ENCODE measurements around the gene COL4A2.

The COL4A2 gene

DNA sequence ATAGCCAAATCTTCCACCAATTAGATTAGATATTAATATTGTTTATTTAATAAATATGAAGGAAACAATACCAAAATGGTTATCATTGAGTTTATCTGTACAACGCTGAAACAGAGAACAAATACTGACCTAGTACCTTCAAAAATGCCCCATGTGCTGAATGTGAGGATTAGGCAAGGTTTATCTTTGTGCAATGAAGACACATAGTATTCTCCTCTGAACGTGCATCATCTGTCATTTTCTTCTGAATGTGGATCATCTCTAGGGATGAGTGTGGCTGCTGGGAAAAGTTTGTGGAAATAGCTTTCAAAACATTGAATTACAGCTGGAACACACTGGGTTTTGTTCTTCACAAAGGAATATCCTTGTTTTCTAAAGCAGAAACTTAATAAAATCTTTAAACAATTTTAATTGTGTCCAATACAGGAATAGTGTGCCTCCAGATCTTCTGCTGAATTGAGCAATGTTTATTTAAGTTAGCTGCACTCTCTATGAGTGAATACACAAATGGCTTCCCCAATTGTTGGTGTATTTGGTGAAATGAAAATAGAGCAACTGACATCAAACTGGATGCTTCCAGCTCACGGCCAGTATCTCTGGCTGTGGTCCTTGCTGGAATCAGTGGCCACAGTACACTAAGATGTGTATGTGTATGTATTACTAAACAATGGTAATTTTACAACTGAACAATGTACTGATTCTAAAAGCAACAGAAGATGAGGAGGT lies 6.8 kb upstream of the COL4A2 start:
- TF ChIP-seq, protein P1, sequence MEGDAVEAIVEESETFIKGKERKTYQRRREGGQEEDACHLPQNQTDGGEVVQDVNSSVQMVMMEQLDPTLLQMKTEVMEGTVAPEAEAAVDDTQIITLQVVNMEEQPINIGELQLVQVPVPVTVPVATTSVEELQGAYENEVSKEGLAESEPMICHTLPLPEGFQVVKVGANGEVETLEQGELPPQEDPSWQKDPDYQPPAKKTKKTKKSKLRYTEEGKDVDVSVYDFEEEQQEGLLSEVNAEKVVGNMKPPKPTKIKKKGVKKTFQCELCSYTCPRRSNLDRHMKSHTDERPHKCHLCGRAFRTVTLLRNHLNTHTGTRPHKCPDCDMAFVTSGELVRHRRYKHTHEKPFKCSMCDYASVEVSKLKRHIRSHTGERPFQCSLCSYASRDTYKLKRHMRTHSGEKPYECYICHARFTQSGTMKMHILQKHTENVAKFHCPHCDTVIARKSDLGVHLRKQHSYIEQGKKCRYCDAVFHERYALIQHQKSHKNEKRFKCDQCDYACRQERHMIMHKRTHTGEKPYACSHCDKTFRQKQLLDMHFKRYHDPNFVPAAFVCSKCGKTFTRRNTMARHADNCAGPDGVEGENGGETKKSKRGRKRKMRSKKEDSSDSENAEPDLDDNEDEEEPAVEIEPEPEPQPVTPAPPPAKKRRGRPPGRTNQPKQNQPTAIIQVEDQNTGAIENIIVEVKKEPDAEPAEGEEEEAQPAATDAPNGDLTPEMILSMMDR (IDR thresholded peaks at IDR 0.05; ENCODE audit: control insufficient read depth, insufficient read depth, low read depth, low read length, missing control alignments), result no peak
- DNase-seq (ENCODE audit: low read depth), result no peak
- H3K4me3 ChIP-seq (ENCODE audit: control insufficient read depth, low read depth, low read length), result no peak overlapping the region

DNA sequence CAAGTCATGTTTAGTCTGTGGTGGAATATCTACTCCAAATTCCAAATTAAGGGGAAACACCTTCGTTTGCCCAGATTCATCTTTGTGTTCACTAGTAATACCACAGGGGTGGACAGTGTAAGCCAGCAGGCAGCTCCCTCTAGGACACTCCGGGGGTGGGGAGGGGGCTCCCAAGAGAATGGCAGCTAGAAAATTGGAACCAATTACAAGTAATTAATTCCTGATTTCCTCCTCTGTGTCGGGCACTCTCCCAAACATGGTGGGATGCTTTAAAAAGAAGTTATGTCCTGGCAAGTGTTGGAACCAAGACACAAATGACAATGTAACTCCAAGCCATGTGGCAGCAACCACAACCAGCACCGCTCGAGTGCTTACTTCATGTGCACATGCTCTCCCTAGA lies 6.0 kb upstream of the COL4A2 start:
- DNase-seq (ENCODE audit: low read depth), result no peak
- H3K4me3 ChIP-seq (ENCODE audit: control insufficient read depth, low read depth, low read length), result no peak overlapping the region
- TF ChIP-seq, protein P1 (IDR thresholded peaks at IDR 0.05; ENCODE audit: control insufficient read depth, insufficient read depth, low read depth, low read length, missing control alignments), result no peak

DNA sequence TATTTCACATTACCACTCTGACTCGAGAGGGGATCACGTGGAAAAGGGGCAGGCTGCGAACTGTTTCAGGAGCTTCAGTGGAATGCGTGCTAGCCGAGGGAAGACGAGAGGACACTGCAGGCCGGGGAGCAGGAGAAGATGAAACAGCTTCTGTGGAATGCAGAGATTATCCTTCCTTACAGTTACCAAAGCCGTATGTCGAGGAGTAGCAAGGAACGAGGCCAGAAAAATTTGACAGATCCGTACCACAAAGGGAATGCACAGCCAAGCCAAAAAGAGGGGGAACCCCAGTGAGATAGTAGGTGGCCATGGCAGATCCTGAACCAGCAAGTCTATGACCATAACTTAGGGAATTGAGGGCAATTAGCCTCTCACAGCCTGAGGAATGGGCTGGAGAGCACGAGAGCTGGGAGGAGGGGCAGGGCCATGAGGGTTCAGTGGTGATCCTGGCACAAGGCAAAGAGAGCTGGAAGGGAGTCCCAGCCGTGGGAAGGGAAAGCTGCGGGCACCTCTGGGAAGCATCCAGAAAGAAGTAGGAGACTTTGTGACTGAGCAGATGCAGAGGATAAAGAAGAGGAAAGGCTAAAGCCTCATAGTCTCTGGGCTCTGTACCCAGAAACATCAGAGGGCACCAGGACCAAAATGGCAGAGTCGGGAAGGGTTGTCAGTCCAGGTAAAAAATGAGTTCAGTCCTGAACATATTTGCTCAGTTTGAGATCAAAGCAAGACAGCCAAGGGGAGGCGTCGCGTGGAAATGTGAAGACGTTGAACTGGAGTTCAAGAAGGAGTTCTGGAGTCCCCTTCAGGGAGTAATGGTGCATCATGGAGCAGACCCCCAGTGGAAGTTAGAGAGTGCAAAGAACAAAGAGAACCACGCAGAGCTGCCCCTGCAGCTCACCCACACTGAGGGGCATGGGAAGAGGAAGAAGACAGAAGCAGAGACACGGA lies 5.2 kb upstream of the COL4A2 start:
- no peak for DNase-seq (ENCODE audit: low read depth)
- TF ChIP-seq, protein P1 (IDR thresholded peaks at IDR 0.05; ENCODE audit: control insufficient read depth, insufficient read depth, low read depth, low read length, missing control alignments), result no peak

DNA sequence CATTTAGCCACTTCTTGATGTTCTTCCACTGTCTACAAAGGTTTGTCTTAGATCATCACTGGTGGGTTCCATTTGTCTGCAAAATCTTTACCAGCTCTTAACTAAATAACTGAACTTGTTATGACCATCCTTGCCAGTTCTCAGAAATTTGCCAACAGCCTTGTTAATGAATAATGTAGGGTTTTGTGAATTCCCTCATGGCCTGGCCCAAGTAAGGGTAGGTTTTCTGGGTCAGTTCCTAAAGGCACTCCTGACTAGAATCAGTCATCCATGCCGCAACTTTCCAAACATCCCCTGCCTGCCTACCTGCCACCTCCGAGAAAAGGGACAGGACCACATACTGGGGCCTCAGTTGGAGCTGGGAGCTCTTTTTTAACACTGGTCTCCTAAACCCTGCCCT lies 4.1 kb upstream of the COL4A2 start:
- DNase-seq (ENCODE audit: low read depth), result no peak

More for the DNA sequence above, 5.2 kb upstream of the COL4A2 start:
- peak overlapping the region; percentile 11; the same call in 1 of the 2 replicates for H3K4me3 ChIP-seq (ENCODE audit: control insufficient read depth, low read depth, low read length)

DNA sequence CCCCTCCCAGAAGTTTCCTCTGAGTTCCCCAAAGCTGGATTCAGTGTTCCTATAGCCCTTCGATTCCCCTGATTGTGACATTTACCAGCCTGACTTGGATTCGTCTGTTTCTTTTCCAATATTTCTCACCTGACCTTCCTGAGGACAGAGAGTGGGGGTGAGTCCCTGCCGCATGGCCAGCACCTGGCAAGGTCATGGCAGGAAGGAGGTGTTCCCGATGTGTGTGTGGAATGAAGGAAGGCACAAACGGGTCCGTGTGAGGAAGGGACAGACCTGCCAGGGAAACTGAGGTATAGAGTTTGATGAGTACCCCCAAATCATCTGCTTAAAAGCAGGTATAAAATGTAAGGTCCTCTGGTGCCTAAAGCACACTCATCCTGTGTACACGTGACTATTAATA lies 3.4 kb upstream of the COL4A2 start:
- TF ChIP-seq, protein P1 (IDR thresholded peaks at IDR 0.05; ENCODE audit: control insufficient read depth, insufficient read depth, low read depth, low read length, missing control alignments), result no peak
- no peak for DNase-seq (ENCODE audit: low read depth)
- H3K4me3 ChIP-seq (ENCODE audit: control insufficient read depth, low read depth, low read length), result no peak overlapping the region

More for the DNA sequence above, 4.1 kb upstream of the COL4A2 start:
- TF ChIP-seq, protein P1 (IDR thresholded peaks at IDR 0.05; ENCODE audit: control insufficient read depth, insufficient read depth, low read depth, low read length, missing control alignments), result no peak
- H3K4me3 ChIP-seq (ENCODE audit: control insufficient read depth, low read depth, low read length), result no peak overlapping the region

DNA sequence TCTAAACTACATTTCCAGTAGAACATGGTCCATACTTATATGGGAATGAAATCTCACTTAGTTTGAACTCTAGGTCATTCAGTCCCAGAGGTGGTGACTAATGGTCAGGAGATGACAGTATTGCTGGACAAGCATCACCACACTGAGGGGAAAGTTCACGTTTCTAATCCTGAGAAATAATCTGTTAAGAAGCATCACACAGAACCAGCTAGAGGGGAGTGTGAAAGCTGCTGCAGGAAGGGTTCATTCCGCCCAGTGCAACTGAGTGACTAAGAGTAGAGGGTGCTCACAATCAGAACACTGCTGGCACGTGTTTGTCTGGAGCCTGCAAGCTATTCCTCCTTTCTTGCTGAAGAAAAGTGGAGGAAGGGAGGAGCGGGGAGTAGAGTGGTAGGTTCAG lies 2.8 kb upstream of the COL4A2 start:
- DNase-seq (ENCODE audit: low read depth), result no peak
- TF ChIP-seq, protein P1 (IDR thresholded peaks at IDR 0.05; ENCODE audit: control insufficient read depth, insufficient read depth, low read depth, low read length, missing control alignments), result no peak
- no peak overlapping the region for H3K4me3 ChIP-seq (ENCODE audit: control insufficient read depth, low read depth, low read length)

Measured in AG09309 (cell line).